Measurements from ENCODE around the gene TAF6.

The TAF6 gene

DNA sequence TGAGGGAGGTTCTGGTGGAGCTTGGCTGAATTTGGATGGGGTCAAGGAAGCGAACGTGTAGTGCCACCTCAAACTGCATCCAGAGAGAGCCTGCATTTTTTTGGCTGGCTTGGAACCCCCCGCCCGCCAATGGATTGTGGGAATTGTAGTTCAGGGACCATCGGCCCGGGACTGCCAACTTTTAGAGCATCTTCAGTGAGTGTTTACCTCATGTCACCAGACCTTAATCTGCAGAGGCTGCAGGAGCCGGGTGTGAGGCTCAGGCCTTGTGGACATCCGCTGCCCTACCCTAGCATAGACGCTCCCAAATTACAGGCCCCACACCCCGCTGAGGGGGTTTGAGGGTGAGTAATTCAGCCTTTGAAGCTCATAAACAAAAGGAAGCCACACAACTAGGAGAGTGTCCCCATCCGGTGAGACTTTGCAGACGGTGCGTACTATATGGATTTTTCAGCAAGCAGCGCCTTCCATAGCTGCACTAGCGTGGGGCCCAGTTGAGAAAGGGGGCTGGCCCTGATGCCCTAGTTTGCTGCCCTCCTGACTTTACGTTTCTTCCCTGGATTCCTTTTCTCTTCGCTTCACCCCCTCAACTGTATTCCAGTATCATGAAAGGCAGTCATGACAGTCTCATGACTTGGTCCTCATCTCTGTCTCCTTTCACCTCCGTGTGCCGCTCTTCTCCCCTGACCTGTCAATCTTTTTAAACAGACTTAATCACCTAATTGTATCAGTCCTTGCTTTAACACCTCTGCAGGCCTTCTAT, 993 bp upstream of the TAF6 start:
- peak; percentile 41 to 58 for DNase-seq

DNA sequence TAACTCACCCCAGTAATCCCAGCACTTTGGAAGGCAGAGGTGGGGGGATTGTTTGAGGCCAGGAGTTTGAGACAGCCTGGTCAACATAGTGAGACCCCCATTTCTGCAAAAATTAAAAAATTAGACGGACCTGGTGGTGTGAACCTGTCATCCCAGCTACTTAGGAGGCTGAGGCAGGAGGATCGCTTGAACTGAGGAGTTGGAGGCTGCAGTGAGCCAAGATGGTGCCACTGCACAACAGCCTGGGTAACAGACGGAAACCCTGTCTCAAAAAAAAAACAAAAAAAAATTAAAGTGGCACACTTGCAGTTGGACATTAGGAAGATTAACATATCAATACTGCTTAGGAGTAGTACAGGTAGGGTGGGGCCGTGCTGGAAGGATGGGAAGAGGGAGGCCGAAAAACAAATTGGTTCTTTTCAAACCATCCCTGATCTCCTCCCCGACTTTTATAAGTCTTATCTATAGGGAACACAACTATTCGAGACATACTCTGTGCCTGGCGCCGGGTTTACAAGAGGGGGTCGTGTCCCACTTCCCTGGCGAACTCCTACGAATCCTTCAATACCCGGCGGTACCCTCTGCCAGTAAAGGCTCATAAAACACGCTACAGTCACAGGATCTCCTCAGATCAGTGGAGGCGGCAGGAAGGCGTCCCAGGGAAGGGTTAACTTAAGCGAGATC, 628 bp downstream of the TAF6 start:
- no peak for DNase-seq

DNA sequence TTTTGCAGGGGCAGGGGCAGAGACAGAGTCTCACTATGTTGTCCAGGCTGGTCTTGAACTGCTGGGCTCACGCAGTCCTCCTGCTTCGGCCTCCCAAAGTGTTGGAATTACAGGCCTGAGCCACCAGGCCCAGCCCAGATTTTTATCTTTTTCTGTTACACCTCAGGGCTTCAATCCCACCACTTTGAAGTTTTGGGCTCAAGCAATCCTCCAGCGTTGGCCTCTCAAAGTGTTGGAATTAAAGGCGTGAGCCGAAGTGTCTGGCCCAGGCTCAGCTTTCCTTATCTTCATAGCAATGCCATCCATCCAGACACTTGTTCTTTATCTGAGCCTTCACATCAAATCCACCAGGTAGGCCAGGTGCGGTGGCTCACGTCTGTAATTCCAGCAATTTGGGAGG, 4.1 kb downstream of the TAF6 start:
- no peak for DNase-seq

DNA sequence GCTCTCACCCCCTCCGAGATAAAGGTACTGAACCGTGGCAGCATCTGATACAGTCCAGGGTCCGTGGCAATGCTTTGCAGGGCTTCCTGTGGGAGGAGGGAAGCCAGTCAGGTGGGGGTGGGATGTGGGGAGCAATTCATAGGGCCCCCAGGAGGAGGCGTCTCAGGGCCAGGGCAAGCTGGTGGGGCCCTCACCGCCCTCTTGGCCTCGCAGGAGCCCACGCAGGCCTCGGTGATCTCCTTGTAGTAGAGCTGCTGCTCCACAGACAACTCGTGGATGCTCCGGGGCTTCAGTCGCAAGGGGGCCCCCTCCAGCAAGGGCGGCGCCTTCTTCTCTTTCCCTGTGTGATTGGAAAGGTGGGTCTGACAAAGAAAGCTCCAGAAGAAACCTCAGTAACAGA, 7.2 kb downstream of the TAF6 start:
- no peak for DNase-seq

DNA sequence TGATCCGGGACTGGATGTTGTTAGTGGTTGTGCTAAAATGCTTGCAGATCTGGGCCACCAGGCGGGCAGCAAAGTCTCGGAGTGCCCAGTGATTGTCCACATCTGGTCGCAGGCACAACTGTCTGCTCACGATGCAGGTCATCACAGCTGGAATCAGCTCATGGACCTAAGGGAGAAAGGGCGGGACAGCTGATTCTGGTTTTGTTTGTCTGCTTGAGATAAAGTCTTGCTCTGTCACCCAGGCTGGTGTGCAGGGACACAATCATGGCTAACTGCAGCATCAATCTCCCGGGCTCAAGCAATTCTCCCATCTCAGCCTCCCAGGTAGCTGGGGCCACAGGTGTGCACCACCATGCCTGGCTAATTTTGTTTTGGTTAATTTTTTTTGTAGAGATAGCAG, 8.0 kb downstream of the TAF6 start:
- DNase-seq, result no peak

DNA sequence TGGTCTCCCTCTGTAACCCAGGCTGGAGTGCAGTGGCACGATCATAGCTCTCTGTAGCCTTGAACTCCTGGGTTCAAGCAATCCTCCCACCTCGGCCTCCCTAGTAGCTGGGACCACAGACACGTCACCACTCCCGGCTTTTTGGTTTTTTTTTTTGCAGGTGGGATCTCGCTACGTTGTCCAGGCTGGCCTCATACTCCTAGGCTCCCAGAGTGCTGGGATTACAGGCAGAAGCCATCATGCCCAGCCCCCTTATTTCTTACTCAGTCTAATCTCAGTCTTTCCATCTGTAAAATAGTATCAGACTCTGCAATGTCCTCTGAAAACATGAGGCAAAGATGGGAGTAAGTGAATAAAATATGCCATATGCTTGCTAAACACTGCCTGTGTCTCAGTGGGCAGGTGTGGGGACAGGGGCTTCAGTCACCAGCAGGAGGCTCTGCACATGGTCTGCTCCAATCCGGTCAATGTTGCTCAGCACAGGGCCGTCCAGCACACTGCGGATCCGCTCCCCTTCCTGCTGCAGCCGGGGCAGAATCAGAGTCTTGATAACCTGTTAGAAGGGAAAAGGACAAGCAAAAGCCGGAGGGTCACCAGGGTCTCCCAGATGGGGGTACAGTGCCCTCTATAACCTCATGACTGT, 9.5 kb downstream of the TAF6 start:
- no peak for DNase-seq

DNA sequence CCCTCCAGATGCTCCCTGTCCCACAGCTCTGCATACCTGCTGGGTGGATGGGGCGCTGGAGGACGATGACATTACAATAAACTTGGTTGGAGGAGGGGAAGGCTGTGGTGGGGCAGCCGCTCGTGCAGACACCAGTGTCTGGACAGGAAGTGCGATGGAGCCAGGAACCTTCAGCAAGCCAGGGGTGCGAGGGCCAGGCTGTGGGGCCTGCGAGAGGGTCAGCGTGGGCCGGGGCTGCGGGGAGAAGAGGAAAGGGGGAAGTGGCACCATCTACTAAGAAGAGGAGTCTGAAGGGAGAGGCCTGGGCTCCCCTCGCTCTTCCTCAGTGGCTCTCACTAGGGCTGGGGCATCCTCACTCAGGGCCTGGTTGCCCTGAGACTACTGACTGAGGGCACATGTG, 11.3 kb downstream of the TAF6 start:
- no peak for DNase-seq

DNA sequence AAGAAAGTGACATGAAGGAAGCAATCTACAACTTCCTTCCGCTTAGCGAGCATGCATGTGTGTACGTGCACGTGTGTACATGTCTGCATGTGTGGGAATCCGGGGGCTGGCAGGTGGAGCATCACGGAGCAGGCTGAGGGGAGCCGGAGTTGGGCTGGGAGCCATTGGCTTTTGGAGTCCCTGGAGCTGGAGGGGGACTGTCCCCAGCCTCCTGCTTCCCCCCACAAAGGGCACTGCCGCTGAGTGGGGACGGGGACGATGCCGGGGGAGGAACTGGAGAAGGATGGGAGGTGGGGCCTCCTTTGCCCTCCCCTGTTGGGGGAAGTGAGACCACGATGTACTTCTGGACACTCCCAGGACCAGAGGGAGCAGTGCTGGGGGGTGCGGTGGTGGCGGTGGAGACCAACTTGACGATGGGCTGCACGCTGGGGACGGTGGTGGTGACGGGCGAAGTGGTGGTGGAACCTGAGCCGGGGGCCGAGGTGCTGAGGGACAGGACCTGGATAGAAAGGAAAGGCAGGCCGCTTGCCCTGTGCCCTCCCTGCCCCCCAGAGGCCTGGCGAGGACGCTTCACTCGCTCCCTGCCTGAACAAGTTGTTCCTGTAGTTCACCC, 11.9 kb downstream of the TAF6 start:
- no peak for DNase-seq

DNA sequence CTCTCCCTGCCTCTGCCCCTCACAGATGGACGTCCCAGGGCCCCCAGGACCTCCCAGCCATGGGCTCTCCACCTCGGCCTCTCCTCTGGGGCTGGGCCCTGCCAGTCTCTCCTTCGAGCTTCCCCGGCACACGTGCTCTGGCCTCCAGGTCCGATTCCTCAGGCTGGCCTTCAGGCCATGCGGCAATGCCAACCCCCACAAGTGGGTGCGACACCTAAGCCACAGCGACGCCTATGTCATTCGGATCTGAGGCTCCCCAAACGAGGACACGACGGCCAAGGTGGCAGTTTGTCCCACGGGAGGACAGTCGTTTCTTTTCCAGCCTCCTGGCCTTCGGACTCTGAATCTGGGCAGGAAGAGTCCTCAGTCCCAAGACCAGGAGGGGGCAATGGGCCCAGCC, 12.5 kb downstream of the TAF6 start:
- DNase-seq, result no peak

DNA sequence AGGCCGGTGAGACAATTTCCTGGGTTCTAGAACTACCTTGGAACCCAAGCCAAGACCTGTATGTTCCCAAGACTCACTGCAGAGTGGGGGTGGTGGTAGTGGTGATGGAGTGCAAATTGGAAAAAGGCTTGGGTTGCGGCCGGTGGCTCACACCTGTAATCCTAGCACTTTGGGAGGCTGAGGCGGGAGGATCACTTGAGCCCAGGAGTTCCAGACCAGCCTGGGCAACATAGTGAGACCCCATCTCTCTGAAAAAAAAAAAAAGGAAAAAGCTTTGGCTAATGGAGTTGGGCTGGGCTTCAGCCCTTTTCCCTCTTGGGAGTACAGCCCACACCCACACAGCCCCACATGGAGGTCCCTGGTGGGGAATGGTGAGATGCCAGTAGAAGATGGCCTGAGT, 13.6 kb downstream of the TAF6 start:
- DNase-seq, result no peak

DNA sequence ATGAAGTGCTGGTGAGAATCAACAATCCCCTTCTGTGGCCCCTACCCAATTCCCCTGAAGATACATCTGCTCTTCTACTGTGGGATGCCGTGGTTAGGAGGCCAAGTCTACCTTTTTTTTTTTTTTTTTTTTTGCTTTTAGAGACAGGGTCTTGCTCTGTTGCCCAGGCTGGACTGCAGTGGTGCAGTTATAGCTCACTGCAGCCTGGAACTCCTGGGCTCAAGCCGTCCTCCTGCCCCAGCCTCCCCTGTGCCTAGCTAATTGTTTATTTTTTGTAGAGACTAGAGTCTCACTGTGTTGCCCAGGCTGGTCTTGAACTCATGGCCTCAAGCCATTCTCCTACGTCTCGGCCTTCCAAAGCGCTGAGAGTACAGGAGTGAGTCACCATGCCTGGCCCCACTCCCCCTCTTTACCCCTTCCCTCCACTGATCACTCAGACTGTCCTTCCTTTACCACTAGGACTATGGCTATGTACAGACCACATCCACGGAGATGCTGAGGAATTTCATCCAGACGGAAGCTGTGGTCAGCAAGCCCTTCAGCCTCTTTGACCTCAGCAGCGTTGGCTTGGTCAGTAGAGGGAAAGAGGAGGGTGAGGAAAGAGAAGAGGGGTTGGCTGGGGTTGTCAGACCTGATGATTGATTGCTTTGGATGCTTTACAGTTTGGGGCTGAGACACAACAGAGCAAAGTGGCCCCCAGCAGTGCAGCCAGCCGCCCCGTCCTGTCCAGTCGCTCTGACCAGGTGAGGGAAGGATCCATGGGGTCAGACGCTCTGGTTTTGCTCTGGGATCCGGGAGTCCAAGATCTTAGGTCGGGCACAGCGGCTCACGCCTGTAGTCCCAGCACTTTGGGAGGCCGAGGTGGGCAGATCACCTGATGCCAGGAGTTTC, 16.0 kb downstream of the TAF6 start:
- DNase-seq, result no peak

DNA sequence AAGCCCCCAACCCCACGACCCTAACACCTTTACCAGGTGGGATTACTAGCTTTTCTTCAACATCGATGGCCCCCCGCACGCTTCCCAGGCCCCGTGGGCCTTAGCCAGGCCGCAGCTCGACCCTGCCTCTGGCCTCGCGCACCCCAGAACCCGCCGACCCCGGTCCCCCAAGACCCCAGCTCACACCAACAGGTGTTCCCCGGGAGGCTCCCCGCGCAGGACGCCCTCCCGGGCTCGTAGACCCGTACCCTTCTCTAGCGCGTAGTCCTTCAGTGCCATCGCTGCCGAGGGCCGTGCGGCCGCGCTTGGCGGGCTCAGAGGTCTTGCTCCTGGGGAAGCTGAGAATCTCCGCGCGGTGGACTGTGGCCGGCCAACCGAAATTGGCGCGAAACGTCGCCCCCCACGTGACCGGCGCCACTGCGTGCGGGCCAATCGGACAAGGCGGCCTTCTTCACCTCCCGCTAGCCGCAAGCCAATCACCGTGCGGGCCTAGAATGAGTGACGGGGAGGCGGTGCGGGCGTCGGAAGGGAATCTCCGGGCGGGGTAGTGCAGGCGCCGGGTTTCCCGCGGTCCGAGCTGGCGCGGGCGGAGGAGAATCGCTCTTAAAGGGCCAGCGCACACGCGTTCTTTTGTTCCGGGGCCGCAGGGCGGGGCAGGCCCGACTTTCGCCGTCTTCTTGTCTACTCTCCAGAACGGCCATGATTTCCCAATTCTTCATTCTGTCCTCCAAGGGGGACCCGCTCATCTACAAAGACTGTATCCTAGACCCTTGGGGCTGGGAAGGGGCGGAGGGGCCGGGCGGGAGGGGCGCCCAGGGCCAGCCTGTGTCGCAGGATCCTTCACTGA, 17.9 kb downstream of the TAF6 start, which contains the start of the genes AP4M1 and MCM7:
TSS of gene AP4M1 (plus strand) at position 628 of the 847 bp plus-strand sequence. CDS start at position 700, 72 bp downstream.
TSS of gene MCM7 (minus strand) at position 382 of the 847 bp plus-strand sequence. CDS start at position 279, 103 bp downstream.
- DNase-seq, result peak; percentile 94 to 97

DNA sequence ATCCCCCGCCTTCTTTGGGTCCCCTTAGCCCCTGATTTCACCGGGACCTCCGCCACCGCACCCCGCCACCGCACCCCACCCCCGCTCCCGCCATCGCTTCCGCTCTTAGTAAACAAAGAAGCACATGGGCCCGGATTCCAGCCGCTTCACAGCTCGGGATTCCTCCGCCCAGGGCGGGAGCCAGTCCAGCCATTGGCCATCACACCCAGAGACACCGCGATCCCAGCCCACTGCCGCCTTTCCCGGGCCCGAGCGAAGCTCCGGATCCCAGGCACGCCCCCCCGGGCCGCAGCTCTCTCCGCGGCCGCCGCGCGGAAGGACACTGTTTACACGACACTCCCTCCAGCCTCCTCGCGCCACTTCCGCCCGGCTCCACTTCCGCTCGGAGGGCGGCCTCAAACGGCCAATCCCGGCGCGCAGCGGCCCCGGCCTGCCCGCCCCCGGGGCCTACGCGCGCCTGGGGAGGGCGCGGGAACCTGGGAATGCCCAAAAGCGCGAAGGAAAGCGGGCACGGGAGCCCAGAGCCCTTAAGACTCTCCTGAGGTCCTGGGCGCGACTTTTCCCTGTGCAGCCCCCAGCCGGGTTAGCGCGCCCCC, 18.6 kb downstream of the TAF6 start:
- DNase-seq, result peak; percentile 70 to 90

DNA sequence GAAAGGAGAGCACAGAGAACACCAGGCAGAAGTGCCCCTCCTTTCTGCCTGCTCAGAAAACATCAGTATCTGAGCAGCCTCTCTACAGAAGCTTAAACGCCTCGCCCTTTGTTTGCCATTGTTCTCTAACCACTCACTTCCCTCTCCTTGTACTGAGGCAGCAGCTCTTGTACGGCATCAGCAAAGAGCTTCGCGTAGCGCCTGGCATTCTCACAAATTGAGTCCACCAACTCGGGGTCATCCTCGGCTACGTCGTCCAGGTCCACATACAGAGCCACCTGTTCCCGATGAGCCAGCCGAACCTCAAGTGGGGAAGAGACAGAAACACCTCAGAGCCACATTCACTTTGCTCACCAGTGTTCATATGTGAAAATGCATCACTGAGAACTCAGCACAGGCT, 19.7 kb downstream of the TAF6 start:
- DNase-seq, result no peak

DNA sequence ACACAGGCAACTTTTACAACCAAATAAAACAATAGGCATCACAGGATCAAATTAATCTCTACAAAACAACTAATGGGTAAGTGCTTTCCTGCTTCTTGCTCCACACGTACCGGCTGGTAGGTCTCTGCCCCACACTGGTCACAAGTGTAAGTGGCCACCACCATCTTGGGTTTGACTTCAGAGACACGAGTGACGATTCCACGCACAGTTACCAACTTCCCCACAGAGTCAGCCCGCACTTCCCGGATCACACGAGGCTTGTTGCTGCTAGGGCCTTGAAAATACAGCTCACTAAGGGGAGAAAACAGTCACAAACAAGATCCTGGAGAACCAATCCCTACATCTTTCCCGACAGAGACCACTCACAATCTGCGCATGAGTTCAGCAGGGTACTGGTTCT, 20.2 kb downstream of the TAF6 start:
- no peak for DNase-seq

DNA sequence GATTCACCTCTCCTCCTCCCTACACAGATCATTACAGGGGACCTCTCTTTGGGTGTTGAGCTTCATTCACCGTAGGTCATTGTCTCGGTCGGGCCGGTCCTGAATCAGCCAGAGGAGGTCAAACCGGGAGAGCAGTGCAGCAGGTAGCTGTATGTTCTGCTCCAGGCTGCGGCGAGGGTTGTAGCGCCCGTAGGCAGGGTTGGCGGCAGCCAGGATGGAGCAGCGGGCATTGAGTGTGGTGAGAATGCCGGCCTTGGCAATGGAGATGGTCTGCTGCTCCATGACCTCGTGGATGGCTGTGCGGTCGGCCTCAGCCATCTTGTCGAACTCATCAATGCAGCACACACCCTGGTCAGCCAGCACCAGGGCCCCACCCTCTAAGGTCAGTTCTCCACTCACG, 23.5 kb downstream of the TAF6 start:
- no peak for DNase-seq

DNA sequence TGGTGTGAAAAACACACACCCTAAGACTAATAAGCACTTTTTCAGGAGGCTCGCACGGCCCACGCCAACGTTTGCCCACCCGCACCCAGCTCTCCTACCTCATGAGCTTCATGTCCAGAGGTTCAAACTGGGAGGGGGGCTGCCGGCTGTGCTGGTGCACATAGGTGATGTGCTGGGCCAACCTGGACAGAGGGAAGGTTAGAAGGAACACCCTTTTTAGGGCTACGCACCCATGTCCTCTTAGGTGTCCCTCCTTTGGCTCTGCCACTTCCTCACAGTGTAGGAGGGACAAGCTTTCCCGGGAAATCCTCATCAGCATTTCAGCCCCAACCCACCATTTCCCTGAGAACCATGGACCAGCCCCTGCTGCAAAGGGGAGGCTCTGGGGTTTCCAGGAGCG, 23.9 kb downstream of the TAF6 start:
- no peak for DNase-seq

DNA sequence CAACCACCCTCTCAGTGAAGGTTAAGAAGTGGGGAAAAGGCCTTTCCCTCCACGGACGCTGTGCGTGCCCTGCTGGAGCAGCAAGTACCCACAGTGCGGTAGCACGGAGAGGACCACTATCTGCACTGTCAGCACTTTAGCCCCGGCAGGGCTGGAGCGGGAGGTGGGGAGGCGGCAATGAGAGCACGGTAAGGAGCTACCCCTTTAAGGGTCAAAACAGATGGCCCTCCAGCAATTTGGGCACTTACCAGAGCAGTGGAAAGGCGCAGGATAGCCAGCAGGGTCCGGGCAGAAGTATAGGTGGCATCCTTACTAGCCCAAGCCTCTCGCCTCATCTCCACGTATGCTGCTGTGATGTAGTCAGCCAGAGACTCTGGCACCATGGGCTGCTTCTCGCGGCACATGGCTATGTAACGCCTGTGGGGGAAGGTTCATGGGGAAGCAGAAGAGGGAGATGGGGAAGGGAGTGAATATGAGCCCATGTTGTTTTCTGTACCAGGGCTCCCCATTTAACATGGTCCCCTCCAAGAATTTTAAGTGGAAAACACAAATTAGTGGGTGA, 25.2 kb downstream of the TAF6 start:
- no peak for DNase-seq

DNA sequence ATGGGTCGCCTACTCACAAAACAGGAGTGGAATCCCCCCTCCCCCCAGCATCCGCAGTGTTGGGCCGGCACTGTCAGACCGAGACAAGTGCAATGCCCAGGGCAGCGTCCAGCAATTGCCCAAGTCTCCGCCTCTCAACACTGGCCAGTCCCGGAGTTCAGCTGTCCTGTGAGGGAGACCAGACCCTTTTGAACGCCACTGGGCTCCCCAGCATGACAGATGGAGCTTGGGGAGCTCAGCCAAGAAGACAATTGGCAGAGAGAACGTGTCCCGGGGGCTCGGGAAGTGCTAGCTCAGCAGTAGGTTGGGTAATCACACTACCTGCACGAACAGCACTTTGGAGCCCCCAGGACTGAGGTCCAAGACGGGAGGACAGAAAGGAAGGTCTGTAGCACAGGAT, 25.7 kb downstream of the TAF6 start:
- peak in 1 of 2 experiments; percentile 25 for DNase-seq

DNA sequence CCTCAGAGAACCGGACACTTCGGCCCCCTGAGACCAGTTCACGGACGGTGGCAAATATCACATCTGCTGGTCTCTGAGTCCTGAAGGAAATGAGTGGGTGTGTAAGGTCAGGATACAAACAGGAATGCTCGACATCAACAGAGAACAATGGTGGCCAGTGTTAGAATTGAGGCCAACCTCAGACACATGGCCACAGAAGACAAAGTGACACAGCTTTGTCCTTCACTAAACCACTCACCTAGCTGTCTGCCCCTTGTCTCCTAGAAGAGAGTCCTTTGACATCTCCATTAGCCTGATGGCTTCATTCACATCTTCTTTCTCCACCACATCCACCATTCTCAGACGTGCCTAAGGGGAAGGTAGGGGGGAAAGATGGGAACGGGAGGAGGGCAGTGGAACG, 26.1 kb downstream of the TAF6 start:
- DNase-seq, result peak in 1 of 2 experiments; percentile 25
